ENCODE results near the gene ITPKB.

ITPKB gene

GRCh38 chr1:226607821-226608220 is 131.3 kb downstream of the ITPKB start:
- H3F3A ChIP-seq (ENCODE audit: insufficient read depth, low read length), result no peaks in the 10 kb centered on the region
- DNase-seq, result no peak
- no peaks in the 10 kb centered on the region for H3K9me3 ChIP-seq (replicated peaks; ENCODE audit: insufficient read depth, low read length)
- H4K20me1 ChIP-seq (ENCODE audit: insufficient read depth, low read length), result no peaks in the 10 kb centered on the region
- no peaks in the 10 kb centered on the region for H3K36me3 ChIP-seq (replicated peaks; ENCODE audit: insufficient read depth, low read length)
- no peak overlapping the region for H3K27ac ChIP-seq (ENCODE audit: low read length)
- H2AFZ ChIP-seq (ENCODE audit: low read length), result no peak overlapping the region
- H3K27me3 ChIP-seq (replicated peaks; ENCODE audit: insufficient read depth, low read length), result no peaks in the 10 kb centered on the region
- TF ChIP-seq CTCF (IDR thresholded peaks at IDR 0.05; ENCODE audit: low read length) (no peak), EZH2 (optimal IDR thresholded peaks at IDR 0.05; ENCODE audit: low read depth, low read length) (no peak), EZH2phosphoT487 (IDR thresholded peaks at IDR 0.05; ENCODE audit: low read length) (no peak)
- no peak overlapping the region for H3K4me2 ChIP-seq (ENCODE audit: low read depth, low read length)
- H3K4me3 ChIP-seq (ENCODE audit: low read length), result no peak overlapping the region
- H3K9me2 ChIP-seq (replicated peaks; ENCODE audit: insufficient read depth, low read length), result no peaks in the 10 kb centered on the region
- peaks cover 9% of the 10 kb centered on the region; the same call in 1 of the 2 replicates for H3K4me1 ChIP-seq (ENCODE audit: low read length)
- H3K79me2 ChIP-seq (ENCODE audit: low read length), result no peaks in the 10 kb centered on the region
- H3K9ac ChIP-seq (ENCODE audit: low read length), result no peak overlapping the region

GRCh38 chr1:226607268-226607660 is 131.8 kb downstream of the ITPKB start:
- no peaks in the 10 kb centered on the region for H3K27me3 ChIP-seq (replicated peaks; ENCODE audit: insufficient read depth, low read length)
- no peaks in the 10 kb centered on the region for H3K9me3 ChIP-seq (replicated peaks; ENCODE audit: insufficient read depth, low read length)
- no peak for DNase-seq
- H3K36me3 ChIP-seq (replicated peaks; ENCODE audit: insufficient read depth, low read length), result no peaks in the 10 kb centered on the region
- H3K4me1 ChIP-seq (ENCODE audit: low read length), result peaks cover 11% of the 10 kb centered on the region; the same call in 1 of the 2 replicates
- TF ChIP-seq EZH2phosphoT487 (IDR thresholded peaks at IDR 0.05; ENCODE audit: low read length), result no peak
- TF ChIP-seq EZH2 (optimal IDR thresholded peaks at IDR 0.05; ENCODE audit: low read depth, low read length), result no peak
- no peak for TF ChIP-seq CTCF (IDR thresholded peaks at IDR 0.05; ENCODE audit: low read length)
- H3K79me2 ChIP-seq (ENCODE audit: low read length), result no peaks in the 10 kb centered on the region
- H3K9ac ChIP-seq (ENCODE audit: low read length), result no peak overlapping the region
- no peak overlapping the region for H3K4me3 ChIP-seq (ENCODE audit: low read length)
- no peaks in the 10 kb centered on the region for H3F3A ChIP-seq (ENCODE audit: insufficient read depth, low read length)
- H3K9me2 ChIP-seq (replicated peaks; ENCODE audit: insufficient read depth, low read length), result no peaks in the 10 kb centered on the region
- no peaks in the 10 kb centered on the region for H4K20me1 ChIP-seq (ENCODE audit: insufficient read depth, low read length)
- no peak overlapping the region for H3K27ac ChIP-seq (ENCODE audit: low read length)
- H2AFZ ChIP-seq (ENCODE audit: low read length), result no peak overlapping the region
- H3K4me2 ChIP-seq (ENCODE audit: low read depth, low read length), result no peak overlapping the region

GRCh38 chr1:226606311-226607267 is 132.5 kb downstream of the ITPKB start:
- no peak overlapping the region for H3K27ac ChIP-seq (ENCODE audit: low read length)
- H3K9me3 ChIP-seq (replicated peaks; ENCODE audit: insufficient read depth, low read length), result no peaks in the 10 kb centered on the region
- H3K36me3 ChIP-seq (replicated peaks; ENCODE audit: insufficient read depth, low read length), result no peaks in the 10 kb centered on the region
- H3F3A ChIP-seq (ENCODE audit: insufficient read depth, low read length), result no peaks in the 10 kb centered on the region
- no peaks in the 10 kb centered on the region for H3K79me2 ChIP-seq (ENCODE audit: low read length)
- no peaks in the 10 kb centered on the region for H4K20me1 ChIP-seq (ENCODE audit: insufficient read depth, low read length)
- TF ChIP-seq CTCF (IDR thresholded peaks at IDR 0.05; ENCODE audit: low read length) (no peak), EZH2 (optimal IDR thresholded peaks at IDR 0.05; ENCODE audit: low read depth, low read length) (no peak), EZH2phosphoT487 (IDR thresholded peaks at IDR 0.05; ENCODE audit: low read length) (no peak)
- H3K27me3 ChIP-seq (replicated peaks; ENCODE audit: insufficient read depth, low read length), result no peaks in the 10 kb centered on the region
- H3K4me3 ChIP-seq (ENCODE audit: low read length), result no peak overlapping the region
- H3K4me1 ChIP-seq (ENCODE audit: low read length), result peaks cover 11% of the 10 kb centered on the region; the same call in 1 of the 2 replicates
- H3K9ac ChIP-seq (ENCODE audit: low read length), result no peak overlapping the region
- no peak for DNase-seq
- H2AFZ ChIP-seq (ENCODE audit: low read length), result no peak overlapping the region
- no peak overlapping the region for H3K4me2 ChIP-seq (ENCODE audit: low read depth, low read length)
- H3K9me2 ChIP-seq (replicated peaks; ENCODE audit: insufficient read depth, low read length), result no peaks in the 10 kb centered on the region

Measured in MM.1S (cell line).